ENCODE measurements around the gene ABCA10.

DNA sequence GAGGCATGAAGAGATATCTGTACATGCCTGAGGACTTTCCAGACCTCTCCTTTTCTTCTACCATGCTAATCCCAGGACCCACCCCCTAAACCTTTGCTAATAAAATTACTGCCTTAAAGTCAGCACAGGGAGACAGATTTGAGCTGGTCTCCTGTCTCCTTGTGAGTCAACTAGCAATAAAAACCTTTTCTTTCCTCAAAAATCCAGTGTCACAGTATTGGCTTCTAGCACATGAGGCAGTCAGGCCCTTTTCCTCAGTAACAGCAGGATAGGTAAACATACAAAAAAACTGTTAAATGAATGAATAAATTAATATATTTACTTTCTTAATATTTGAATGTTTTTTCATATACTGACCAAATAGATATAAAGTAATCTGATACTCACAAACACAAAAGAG is 41.3 kb downstream of the ABCA10 start:
- TF ChIP-seq, protein P1, sequence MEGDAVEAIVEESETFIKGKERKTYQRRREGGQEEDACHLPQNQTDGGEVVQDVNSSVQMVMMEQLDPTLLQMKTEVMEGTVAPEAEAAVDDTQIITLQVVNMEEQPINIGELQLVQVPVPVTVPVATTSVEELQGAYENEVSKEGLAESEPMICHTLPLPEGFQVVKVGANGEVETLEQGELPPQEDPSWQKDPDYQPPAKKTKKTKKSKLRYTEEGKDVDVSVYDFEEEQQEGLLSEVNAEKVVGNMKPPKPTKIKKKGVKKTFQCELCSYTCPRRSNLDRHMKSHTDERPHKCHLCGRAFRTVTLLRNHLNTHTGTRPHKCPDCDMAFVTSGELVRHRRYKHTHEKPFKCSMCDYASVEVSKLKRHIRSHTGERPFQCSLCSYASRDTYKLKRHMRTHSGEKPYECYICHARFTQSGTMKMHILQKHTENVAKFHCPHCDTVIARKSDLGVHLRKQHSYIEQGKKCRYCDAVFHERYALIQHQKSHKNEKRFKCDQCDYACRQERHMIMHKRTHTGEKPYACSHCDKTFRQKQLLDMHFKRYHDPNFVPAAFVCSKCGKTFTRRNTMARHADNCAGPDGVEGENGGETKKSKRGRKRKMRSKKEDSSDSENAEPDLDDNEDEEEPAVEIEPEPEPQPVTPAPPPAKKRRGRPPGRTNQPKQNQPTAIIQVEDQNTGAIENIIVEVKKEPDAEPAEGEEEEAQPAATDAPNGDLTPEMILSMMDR (conservative IDR thresholded peaks at IDR 0.05; ENCODE audit: low read depth, low read length), result no peak
- no peak for TF ChIP-seq EZH2phosphoT487 (IDR thresholded peaks at IDR 0.05; ENCODE audit: borderline replicate concordance, low read length)
